Loucy (cell line): Measurements from ENCODE around the gene UBAP2.

Source experiments
- H2AFZ ChIP-seq: fragments of 200-600 bp; sonication (generic); 2 replicates; pipeline ENCODE4 v1.6.0; 2016; ENCODE audit warnings: antibody characterized with exemption, mild to moderate bottlenecking, low read length, moderate library complexity
- H3F3A ChIP-seq: fragments of 200-600 bp; 2 replicates; pipeline ENCODE4 v1.6.0; 2016; ENCODE audit warnings: antibody characterized with exemption, low read depth, mild to moderate bottlenecking
- H3K27me3 ChIP-seq: fragments of 200-600 bp; sonication (generic); 2 replicates; pipeline ENCODE4 v1.6.1; 2014; ENCODE audit warnings: low read length, mild to moderate bottlenecking; ENCODE audit not compliant: insufficient read depth, poor library complexity, severe bottlenecking
- H3K36me3 ChIP-seq: fragments of 200-600 bp; sonication (generic); 2 replicates; pipeline ENCODE4 v1.6.1; 2016; ENCODE audit warnings: low read length; ENCODE audit not compliant: insufficient read depth
- H3K4me1 ChIP-seq: fragments of 200-600 bp; sonication (generic); 2 replicates; pipeline ENCODE4 v1.5.1; 2014; ENCODE audit warnings: low read length, mild to moderate bottlenecking; ENCODE audit not compliant: insufficient read depth, poor library complexity, severe bottlenecking
- H3K4me2 ChIP-seq: fragments of 200-600 bp; sonication (generic); 2 replicates; pipeline ENCODE4 v1.6.0; 2014; ENCODE audit warnings: antibody characterized with exemption, low read length, low read depth, mild to moderate bottlenecking; ENCODE audit not compliant: poor library complexity, severe bottlenecking
- H3K4me3 ChIP-seq: fragments of 200-600 bp; sonication (generic); 2 replicates; pipeline ENCODE4 v1.5.1; 2014; ENCODE audit warnings: low read length, mild to moderate bottlenecking, mixed read lengths; ENCODE audit not compliant: poor library complexity, severe bottlenecking
- H3K79me2 ChIP-seq: fragments of 200-600 bp; sonication (generic); 2 replicates; pipeline ENCODE4 v1.6.1; 2014; ENCODE audit warnings: low read length; ENCODE audit not compliant: insufficient read depth
- H3K9ac ChIP-seq: fragments of 200-600 bp; sonication (generic); 2 replicates; pipeline ENCODE4 v1.6.0; 2014; ENCODE audit warnings: mild to moderate bottlenecking, low read depth, low read length, moderate library complexity; ENCODE audit not compliant: poor library complexity, severe bottlenecking
- H3K9me2 ChIP-seq: fragments of 200-600 bp; sonication (generic); replicated peaks from 2 replicates; pipeline ENCODE4 v1.6.1; 2016; ENCODE audit warnings: low read depth, low read length, mixed read lengths
- H3K9me3 ChIP-seq: fragments of 200-600 bp; sonication (generic); 2 replicates; pipeline ENCODE4 v1.6.1; 2014; ENCODE audit warnings: mild to moderate bottlenecking, antibody characterized with exemption, low read length, low read depth; ENCODE audit not compliant: insufficient read depth
- H4K20me1 ChIP-seq: fragments of 200-600 bp; sonication (generic); 2 replicates; pipeline ENCODE4 v1.6.0; 2014; ENCODE audit warnings: antibody characterized with exemption, low read length, mild to moderate bottlenecking; ENCODE audit not compliant: insufficient read depth, poor library complexity, severe bottlenecking
- EZH2phosphoT487 ChIP-seq: fragments of 200-600 bp; IDR thresholded peaks from 2 replicates; pipeline ENCODE4 v1.6.1; 2018; ENCODE audit warnings: antibody characterized with exemption, mild to moderate bottlenecking, moderate library complexity, borderline replicate concordance
- TF ChIP-seq, protein P1 (sequence below): fragments of 200-600 bp; sonication (generic); conservative IDR thresholded peaks from 2 replicates; pipeline ENCODE4 v1.5.1; 2014; ENCODE audit warnings: mild to moderate bottlenecking, antibody characterized with exemption, low read length

The UBAP2 gene

DNA sequence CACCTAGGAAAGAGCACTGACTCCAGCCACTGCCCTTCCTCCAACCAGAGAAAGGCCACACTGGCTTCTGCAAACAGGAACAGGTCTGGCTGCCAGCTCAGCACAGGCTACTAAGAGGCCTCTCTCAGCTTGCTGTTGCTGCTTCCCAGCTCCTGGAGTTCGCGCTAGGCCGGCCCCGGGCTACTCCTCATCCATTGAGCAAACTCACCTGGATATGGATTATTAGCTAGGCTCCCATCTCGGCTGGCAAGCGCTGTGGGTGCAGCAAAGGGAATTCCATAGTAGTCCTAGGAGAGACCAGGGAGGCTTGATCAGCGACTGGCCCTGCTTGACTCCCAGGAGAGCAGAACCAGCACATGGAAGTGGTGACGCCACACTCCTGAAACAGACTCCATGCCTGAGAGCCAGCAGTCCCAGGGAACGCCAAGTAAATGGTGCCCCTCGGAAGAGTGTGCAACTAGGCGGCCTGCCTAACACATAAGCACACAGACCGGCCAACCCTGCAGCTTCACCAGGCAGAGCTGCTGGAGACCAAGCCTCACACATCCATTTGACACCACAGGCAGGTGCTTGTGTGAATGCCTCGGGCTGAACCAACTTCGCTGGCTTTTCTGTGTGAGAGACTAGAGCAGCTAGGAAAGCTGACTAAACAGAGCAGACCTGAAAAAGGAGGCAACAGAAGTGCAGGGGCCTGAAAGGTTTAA, 124.5 kb downstream of the UBAP2 start:
- Histone ChIP-seq H3K9me3 (no peaks in the 10 kb centered on the region), H3K4me1 (no peaks in the 10 kb centered on the region), H3K4me3 (no peak overlapping the region), H3K4me2 (no peak overlapping the region), H3K9me2 (no peaks in the 10 kb centered on the region), H3K36me3 (peaks cover 100% of the 10 kb centered on the region), H3K27me3 (no peaks in the 10 kb centered on the region), H4K20me1 (no peaks in the 10 kb centered on the region), H3F3A (peaks cover 7% of the 10 kb centered on the region; the same call in 1 of the 2 replicates), H2AFZ (no peak overlapping the region), H3K79me2 (no peaks in the 10 kb centered on the region), H3K9ac (no peak overlapping the region)
- TF ChIP-seq, protein P1, sequence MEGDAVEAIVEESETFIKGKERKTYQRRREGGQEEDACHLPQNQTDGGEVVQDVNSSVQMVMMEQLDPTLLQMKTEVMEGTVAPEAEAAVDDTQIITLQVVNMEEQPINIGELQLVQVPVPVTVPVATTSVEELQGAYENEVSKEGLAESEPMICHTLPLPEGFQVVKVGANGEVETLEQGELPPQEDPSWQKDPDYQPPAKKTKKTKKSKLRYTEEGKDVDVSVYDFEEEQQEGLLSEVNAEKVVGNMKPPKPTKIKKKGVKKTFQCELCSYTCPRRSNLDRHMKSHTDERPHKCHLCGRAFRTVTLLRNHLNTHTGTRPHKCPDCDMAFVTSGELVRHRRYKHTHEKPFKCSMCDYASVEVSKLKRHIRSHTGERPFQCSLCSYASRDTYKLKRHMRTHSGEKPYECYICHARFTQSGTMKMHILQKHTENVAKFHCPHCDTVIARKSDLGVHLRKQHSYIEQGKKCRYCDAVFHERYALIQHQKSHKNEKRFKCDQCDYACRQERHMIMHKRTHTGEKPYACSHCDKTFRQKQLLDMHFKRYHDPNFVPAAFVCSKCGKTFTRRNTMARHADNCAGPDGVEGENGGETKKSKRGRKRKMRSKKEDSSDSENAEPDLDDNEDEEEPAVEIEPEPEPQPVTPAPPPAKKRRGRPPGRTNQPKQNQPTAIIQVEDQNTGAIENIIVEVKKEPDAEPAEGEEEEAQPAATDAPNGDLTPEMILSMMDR: no peak
- no peak for TF ChIP-seq EZH2phosphoT487

DNA sequence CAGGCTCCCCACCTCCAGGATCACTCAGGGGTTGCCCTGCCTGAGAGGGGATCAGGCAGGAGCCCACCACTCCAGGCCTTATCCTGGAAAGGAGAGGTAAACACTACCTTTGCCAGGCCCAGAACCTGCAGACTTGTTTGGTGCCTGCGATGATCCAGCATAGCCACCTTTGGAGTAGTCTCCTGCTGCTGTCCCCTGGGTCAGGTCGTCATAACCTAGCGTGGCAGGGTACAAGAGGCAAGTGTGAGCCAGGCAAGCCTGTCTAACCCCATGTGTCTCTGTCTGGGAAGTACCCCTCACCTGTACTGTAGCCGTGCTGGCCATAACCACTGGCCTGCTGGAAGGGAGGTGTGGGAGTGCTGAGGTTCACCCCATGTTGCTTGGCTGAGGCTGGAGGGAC, 125.6 kb downstream of the UBAP2 start:
- H3K4me3 ChIP-seq: no peak overlapping the region
- no peaks in the 10 kb centered on the region for H3K79me2 ChIP-seq
- no peak overlapping the region for H3K9ac ChIP-seq
- no peak for TF ChIP-seq EZH2phosphoT487
- TF ChIP-seq, protein P1: no peak
- no peak overlapping the region for H2AFZ ChIP-seq
- H3K36me3 ChIP-seq: peaks cover 100% of the 10 kb centered on the region
- no peaks in the 10 kb centered on the region for H3K4me1 ChIP-seq
- peaks cover 2% of the 10 kb centered on the region for H4K20me1 ChIP-seq
- H3K4me2 ChIP-seq: no peak overlapping the region
- H3K27me3 ChIP-seq: no peaks in the 10 kb centered on the region
- peaks cover 7% of the 10 kb centered on the region; the same call in 1 of the 2 replicates for H3F3A ChIP-seq
- no peaks in the 10 kb centered on the region for H3K9me2 ChIP-seq
- no peaks in the 10 kb centered on the region for H3K9me3 ChIP-seq

DNA sequence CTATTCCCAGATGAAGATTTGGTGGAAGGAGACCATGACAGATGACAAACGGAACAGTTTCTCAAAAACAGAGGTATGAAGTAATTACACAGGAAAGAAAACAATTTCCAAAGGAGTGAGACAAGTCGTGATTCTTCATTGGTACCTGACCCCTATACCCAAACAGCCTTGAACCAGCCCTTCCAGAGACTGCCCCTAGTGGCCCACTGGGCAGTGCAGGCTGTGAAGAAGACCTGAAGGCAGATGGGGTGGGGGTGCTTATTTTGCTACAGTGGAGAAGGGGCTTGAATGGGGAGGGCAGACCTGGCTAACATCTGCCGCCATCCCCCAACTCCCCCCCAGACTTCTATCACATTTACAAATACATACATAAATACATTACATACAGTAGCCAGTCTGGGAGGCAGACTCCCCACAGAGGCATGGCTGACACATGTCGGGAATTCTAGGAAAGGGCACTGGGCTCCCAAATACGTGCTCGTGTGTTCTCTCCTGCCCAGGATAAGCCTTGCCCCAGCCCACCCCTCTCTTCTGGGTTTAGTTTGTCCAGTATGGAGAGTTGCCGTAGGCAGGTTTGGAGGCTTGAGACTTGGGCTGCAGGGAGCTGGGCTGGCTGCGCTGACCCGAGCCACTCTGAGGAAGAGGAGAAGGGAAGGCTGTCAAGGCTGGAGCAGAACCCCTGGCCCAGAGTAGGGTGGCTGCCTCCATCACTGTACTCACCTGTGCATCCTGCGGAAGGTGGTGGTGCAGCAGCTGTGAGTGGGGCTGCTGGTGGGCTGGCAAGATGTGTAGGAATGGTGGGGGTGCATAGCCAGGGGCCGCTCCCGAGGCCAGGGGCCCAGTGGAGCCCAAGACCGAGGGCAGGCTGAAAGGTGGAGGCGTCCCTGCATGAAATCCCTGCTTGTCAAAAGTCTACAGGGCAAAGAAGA, 126.5 kb downstream of the UBAP2 start:
- no peaks in the 10 kb centered on the region for H3K9me2 ChIP-seq
- H3K4me3 ChIP-seq: no peak overlapping the region
- peaks cover 7% of the 10 kb centered on the region; the same call in 1 of the 2 replicates for H3F3A ChIP-seq
- no peak overlapping the region for H2AFZ ChIP-seq
- no peaks in the 10 kb centered on the region for H3K27me3 ChIP-seq
- no peak overlapping the region for H3K9ac ChIP-seq
- H3K4me1 ChIP-seq: no peaks in the 10 kb centered on the region
- TF ChIP-seq, protein P1: peak; percentile 79
- no peak for TF ChIP-seq EZH2phosphoT487
- H3K9me3 ChIP-seq: no peaks in the 10 kb centered on the region
- peaks cover 100% of the 10 kb centered on the region for H3K36me3 ChIP-seq
- H4K20me1 ChIP-seq: peaks cover 3% of the 10 kb centered on the region
- no peaks in the 10 kb centered on the region for H3K79me2 ChIP-seq
- no peak overlapping the region for H3K4me2 ChIP-seq
